Heart left ventricle (tissue), 13 donors: Measurements from ENCODE around the gene ANKRD61.

ENCODE experiments used
- CTCF ChIP-seq, 12 donors: fragments of 200-600 bp; sonication (generic) in 4 of 12; IDR thresholded peaks; one replicate each; pipeline versions ENCODE4 v1.5.0 to v1.8.0; 2018 to 2022; ENCODE audit warnings: antibody characterized with exemption in 12 of 12, mild to moderate bottlenecking in 5 of 12
- POLR2A ChIP-seq, 2 donors: fragments of 450-650 bp; IDR thresholded peaks; one replicate each; pipeline ENCODE4 v1.6.1; 2017; ENCODE audit warnings: antibody characterized with exemption in 2 of 2, mild to moderate bottlenecking in 2 of 2, moderate library complexity in 2 of 2
- donor health status: ischemic (EF 13 %, LVEDD 7.1; RV severe dilation, severe dysfunction).
- donor health status: DM: no; HTN: yes; CAD: no.
- donor health status: DM: no; HTN: no; CAD: no.
- donor health status: ischemic (EF 25% LVEDD 6.9; RV normal size, moderate dysfunction).
- donor health status: ischemic (EF 25% LVEDD 5.7; RV mildly dilated, moderate dysfunction).
- donor health status: ischemic (EF 35%, LVEDD 5.7; RV mildly dilated, moderate dysfunction).
- donor health status: nonischemic (EF 11% LVEDD 7.7; RV severe dilation, severe dysfunction).
- donor health status: DM: yes; HTN: yes; CAD: no.
- donor health status: PGD.
- donor health status: ischemic (EF 29% LVEDD 5.4; RV normal size, mild dysfunction).
- donor health status: nonischemic (EF 23%, LVEDD 6.1; RV moderate dilation, normal function).

GRCh38 chr7:5997210-5997808, 33.9 kb upstream of the ANKRD61 start:
- peak; percentile 31 to 79 (median 66) for TF ChIP-seq CTCF (IDR thresholded peaks at IDR 0.05)
- no peak for TF ChIP-seq POLR2A (IDR thresholded peaks at IDR 0.05)
